Non-pigmented ciliary epithelial cell (primary cell): Measurements from ENCODE around the gene SLC12A3.
"Not testable (repeated sequence)": the region's sequence is repeated elsewhere in the genome, so short reads cannot be mapped to it uniquely, and the experiment has no call there.

Experiments
- DNase-seq: peaks from one replicate; pipeline ENCODE4 v3.0.0-alpha.2; 2010; ENCODE audit warnings: low read depth

SLC12A3 gene

DNA sequence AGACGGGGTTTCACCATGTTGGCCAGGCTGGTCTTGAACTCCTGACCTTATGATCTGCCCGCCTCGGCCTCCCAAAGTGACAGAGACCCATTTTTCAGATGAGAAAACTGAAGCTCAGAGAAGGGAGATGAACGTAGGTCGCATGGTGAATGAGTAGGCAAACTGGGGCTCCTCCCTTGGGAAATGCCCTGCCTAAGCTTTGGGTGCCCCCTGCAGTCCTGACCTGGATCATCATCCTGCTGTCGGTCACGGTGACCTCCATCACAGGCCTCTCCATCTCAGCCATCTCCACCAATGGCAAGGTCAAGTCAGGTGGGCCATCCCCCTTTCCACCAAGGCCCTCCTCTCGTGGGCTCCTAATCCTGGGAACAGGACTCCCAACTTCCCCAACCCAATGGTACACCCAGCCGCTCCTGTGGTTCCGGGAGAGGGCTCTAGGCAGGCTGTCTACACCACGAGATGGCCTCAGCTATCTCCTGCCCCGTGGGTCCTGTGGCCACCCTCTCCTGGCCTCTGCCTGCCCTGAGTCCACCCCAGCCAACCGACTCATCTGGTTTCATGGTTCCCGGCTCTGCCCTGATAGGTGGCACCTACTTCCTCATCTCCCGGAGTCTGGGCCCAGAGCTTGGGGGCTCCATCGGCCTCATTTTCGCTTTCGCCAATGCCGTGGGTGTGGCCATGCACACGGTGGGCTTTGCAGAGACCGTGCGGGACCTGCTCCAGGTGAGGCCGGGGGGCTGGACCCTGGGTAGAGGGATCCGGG is 4.7 kb downstream of the SLC12A3 start:
- no peak for DNase-seq

DNA sequence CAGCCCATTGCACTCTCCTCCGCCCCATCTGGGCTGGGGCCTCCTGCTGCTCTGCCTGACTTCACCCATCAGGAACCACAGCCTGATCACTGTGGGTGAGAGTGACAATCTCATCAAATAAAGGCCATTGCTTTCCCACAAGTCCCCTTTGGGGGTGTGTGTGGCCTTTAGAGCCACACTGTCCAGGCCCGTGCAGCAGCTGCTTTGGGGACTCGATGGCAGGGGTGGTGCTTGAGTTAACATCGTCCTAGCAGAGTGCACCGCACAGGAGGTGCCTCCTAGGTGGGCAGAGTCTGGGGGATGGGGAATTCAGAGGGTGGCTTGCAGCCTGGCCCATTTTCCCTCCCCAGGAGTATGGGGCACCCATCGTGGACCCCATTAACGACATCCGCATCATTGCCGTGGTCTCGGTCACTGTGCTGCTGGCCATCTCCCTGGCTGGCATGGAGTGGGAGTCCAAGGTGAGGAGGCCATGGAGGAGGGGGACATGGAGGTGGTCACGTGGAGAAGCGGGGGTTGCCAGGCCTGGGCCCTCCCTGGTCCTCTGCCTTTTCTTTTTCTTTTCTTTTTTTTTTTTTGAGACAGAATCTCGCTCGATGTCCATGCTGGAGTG is 5.4 kb downstream of the SLC12A3 start:
- no peak for DNase-seq

DNA sequence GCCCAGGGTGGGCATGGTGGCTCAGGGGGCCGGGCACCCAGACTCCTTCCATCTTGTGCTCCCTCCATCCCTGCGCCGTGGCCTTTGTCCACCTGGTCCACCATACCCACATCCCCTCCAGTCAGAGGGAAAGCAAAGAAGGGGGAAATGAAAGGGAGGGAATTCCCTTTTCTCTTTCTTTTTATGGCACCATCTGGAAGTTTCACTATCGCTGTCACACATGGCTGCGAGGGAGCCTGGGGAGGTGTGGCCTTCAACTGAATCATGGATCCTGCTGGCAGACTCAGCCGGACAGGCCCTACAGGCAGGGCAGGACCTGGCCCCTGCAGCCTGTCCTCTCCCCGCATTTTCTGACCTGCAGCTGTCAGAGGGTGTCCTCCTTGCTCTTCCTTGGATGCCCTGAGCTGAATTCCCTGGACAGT is 6.2 kb downstream of the SLC12A3 start:
- DNase-seq = no peak

- no peak for DNase-seq
Observed at GRCh38 chr16:56872863-56873391, 7.9 kb downstream of the SLC12A3 start.

DNA sequence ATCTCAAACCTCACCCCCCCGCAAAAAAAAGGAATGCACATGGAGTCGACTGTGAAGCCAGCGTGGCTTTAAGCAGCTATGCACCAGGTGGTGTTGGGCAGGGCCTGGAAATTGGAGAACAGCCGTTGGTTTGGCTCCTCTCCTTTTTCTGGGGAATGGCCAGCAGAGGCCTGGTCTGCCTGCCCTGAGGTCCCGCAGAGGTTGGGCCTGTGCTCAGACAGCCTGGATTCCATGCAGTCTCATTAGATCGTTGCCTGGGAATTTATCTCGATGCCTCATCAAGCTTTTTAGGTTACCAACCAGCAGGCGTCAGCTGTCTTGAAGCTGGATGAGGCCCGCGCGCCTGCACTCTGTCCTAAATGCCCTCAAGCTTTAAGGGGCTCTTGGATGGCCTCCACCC is 9.8 kb downstream of the SLC12A3 start:
- DNase-seq = no peak

GRCh38 chr16:56876048-56876447 is 11.0 kb downstream of the SLC12A3 start:
- DNase-seq = no peak

DNA sequence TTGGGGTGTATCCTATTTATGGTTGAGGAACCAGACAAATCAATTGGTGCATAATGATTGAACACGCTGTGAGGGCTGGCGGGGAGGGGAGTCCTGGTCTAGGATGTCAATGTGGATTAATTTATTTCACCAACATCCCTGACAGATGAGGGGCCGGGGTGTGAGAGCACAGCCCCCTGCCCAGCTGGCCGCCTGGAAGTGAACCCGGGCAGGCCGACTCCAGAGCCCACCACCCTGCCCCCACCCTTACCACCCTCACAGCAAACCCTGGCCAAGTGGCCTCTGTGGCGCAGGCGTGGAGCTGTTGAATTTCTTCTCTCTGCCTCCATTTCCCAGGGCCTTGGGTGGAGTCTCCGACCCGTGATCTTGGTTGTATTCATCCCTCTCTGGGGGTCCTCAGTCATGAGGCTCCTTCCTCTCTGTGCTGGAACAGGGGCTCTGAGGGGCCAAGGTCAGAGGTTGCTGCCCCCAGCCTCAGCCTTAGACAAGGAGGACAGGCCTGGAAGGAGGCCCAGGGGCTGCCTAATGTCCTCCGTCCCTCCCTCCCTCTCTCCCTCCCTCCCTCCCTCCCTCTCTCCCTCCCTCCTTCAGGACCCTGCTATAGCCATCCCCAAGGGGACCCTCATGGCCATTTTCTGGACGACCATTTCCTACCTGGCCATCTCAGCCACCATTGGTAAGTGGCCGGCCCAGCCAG is 12.6 kb downstream of the SLC12A3 start:
- DNase-seq = no peak

DNA sequence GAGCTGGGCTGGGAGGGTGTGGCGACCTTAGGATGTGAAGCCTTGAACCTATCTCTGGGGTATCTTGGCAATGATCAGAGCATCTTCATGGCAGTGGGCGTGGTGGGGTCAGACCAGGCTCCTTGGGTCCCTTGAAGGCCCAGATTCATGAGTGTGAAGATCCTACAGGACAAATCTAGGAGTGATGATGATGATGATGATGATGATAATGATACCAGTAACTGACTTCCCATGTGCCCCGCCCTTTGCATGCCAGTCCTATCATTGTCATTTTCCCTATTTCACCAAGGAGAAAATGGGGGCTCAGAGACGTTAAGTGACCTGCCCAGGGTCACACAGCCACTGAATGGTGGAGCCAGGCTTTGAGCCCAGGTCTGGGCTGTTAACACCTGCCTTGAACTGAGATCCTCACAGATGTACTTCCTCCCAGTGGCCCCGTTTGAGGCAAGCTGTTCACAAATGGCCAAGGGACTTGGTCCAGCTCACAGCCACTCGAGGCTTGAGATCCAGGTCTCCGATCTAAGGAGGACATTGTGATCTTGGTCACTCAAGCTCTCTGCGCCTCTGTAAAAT is 13.4 kb downstream of the SLC12A3 start:
- no peak for DNase-seq

DNA sequence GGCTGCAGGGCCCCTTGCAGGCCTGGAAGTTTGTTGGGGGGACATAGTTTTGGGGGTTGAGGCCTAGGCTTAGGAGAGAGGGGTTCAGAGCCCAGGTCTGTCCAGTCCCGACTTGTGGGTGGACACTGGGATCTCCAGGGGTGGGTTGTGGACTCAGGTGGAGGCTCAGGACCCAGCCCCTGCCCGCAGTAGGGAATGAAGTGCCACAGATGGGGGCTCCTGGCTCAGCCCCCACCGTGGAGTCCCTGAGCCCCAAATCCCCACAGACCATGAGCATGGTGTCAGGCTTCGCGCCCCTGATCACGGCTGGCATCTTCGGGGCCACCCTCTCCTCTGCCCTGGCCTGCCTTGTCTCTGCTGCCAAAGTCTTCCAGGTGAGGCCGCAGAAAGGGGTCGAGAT is 14.3 kb downstream of the SLC12A3 start:
- DNase-seq = no peak

DNA sequence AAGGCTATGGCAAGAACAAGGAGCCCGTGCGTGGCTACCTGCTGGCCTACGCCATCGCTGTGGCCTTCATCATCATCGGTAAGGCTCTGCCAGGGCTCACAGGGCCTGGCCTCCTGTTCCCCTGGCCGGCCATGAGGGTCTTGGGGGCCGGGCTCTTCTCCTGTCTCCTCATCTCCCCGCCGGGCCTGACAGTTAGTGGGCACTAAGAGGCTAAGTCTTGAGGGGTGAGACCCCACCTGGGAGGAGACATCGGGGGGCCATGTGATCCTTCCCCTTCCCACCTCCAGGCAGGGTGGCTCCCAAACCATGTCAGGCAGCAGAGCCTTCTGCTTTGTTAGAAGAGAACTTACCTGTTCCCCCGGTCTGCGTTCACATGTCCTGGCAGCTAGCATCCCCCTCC is 15.2 kb downstream of the SLC12A3 start:
- no peak for DNase-seq

- no peak for DNase-seq
Observed at GRCh38 chr16:56880685-56881084, 15.7 kb downstream of the SLC12A3 start.

- no peak for DNase-seq
Observed at GRCh38 chr16:56882077-56882800, 17.2 kb downstream of the SLC12A3 start.

DNA sequence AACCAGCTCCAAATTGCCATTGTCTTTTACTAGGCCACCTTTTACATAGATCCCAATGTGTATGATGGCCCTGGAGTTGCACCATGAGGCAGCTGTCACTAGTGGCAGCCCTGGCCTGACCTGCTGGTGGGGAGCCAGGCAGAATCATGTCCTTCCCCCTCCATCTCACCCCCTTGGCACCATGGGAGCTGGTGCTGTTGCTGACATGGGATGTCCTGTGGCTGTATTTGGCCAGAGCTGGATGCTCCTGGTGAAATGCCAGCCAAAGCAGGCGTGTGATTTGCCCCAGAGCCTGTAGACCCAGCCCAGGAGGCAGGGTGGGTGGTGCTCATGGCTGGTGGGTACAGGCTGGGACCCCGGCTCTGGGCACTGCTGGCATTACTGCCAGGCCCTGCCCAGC is 18.6 kb downstream of the SLC12A3 start:
- DNase-seq = no peak

DNA sequence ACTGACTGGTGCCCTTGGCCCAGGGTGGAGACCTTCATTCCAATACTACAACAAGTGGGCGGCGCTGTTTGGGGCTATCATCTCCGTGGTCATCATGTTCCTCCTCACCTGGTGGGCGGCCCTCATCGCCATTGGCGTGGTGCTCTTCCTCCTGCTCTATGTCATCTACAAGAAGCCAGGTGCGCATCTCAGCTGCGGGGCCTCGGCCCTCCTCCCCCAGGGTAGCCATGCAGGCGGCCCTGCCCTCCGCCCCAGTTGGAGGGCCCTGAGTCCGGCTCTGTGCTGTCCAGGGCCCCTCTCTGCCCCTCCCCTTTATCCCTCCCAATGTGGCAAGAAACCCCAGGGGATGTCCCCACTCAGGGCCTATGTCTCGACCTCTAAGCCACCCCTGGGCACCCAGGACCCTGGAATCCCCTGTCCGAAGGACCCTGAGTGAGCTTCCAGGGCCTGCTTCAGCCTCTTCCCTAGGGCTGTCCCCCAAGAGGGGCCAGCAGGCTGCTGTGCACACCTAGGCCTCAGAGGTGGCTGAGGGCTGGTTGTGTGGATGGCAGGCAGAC is 19.1 kb downstream of the SLC12A3 start:
- no peak for DNase-seq

DNA sequence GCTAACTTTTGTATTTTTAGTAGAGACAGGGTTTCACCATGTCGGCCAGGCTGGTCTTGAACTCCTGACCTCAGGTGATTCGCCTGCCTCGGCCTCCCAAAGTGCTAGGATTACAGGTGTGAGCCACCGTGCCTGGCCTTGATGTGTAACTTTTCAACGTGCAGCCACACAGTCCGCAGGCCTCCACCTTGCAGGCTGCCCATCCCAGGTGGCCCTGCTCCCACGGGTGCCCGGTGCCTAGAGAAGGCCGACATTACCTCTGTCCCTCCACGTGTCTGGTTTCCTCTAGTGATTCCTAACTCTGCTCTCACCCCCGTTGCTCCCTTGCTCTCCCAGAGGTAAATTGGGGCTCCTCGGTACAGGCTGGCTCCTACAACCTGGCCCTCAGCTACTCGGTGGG is 19.9 kb downstream of the SLC12A3 start:
- DNase-seq = not testable (repeated sequence)

DNA sequence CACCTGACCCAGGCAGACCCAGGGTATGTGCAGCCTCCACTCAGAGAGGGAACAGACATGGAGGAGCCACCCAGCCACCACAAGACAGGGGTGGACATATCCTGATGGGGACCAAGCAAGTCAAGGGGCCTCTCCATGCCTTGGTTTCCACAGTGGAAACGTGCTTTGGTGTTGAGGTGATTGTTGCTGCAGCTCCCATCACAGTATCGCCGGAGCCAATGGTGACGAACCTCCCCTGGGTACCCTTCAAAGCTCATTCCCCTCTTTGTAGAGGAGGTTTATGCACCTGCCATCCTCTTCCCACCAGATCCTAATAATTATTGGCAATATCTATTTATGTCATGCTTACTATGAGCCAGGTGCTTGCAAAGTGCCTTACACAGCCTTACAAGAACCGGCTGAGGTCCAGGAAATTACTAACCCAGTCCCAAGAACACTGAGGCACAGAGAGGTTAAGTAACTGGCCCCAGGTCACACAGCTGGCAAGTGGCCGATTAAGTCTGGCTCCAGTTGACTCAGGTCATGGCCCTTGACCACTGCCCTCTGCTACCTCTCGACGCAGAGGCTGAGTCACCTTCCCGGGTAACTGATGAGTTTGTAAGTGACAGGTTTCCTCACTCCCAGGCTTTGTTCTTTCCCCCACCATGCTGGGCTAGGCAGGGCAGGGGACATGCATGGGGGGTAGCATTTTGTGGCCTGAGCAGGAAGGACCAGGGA is 20.6 kb downstream of the SLC12A3 start:
- DNase-seq = no peak

- DNase-seq = no peak
Observed at GRCh38 chr16:56886296-56886695, 21.3 kb downstream of the SLC12A3 start.

- DNase-seq = no peak
Observed at GRCh38 chr16:56886826-56887225, 21.8 kb downstream of the SLC12A3 start.

GRCh38 chr16:56888806-56889205 is 23.8 kb downstream of the SLC12A3 start:
- DNase-seq = no peak

- DNase-seq = no peak
Observed at GRCh38 chr16:56889206-56889605, 24.2 kb downstream of the SLC12A3 start.

- no peak for DNase-seq
Observed at GRCh38 chr16:56891685-56892084, 26.7 kb downstream of the SLC12A3 start.
